GM08714 (cell line): ENCODE measurements around the gene KRT26.

ENCODE experiments used
- H3K4me3 ChIP-seq: fragments of 200-500 bp; sonication (Bioruptor generic); 2 replicates; pipeline ENCODE4 v1.5.1; 2014; ENCODE audit warnings: mild to moderate bottlenecking, low read length, inconsistent platforms
- ZNF274 ChIP-seq: IDR thresholded peaks from 2 replicates; pipeline ENCODE4 v1.6.1; 2012; ENCODE audit warnings: mild to moderate bottlenecking, low read depth, low read length

The KRT26 gene

GRCh38 chr17:40727447-40728231 is 44.4 kb downstream of the KRT26 start:
- no peak for TF ChIP-seq ZNF274
- H3K4me3 ChIP-seq = no peak overlapping the region

- no peak overlapping the region for H3K4me3 ChIP-seq
- TF ChIP-seq ZNF274 = no peak
Observed at GRCh38 chr17:40726919-40727318, 45.1 kb downstream of the KRT26 start.

GRCh38 chr17:40724656-40725055 is 47.3 kb downstream of the KRT26 start:
- H3K4me3 ChIP-seq = no peak overlapping the region
- no peak for TF ChIP-seq ZNF274

- no peak overlapping the region for H3K4me3 ChIP-seq
- no peak for TF ChIP-seq ZNF274
Observed at GRCh38 chr17:40722241-40722640, 49.8 kb downstream of the KRT26 start.

- H3K4me3 ChIP-seq = no peak overlapping the region
- TF ChIP-seq ZNF274 = no peak
Observed at GRCh38 chr17:40720899-40721298, 51.1 kb downstream of the KRT26 start.

GRCh38 chr17:40718930-40719329 is 53.1 kb downstream of the KRT26 start:
- TF ChIP-seq ZNF274 = no peak
- no peak overlapping the region for H3K4me3 ChIP-seq

GRCh38 chr17:40717776-40718175 is 54.2 kb downstream of the KRT26 start:
- TF ChIP-seq ZNF274 = no peak
- H3K4me3 ChIP-seq = no peak overlapping the region
